GM23248 (cell line): Measurements from ENCODE around the gene ZNF135.

Experiments
- EZH2 ChIP-seq: fragments of 200-600 bp; sonication (generic); IDR thresholded peaks from 2 replicates; pipeline ENCODE4 v1.6.1; 2018; ENCODE audit warnings: antibody characterized with exemption, mild to moderate bottlenecking; ENCODE audit not compliant: insufficient read depth, poor library complexity, severe bottlenecking
- EZH2phosphoT487 ChIP-seq: fragments of 200-600 bp; sonication (generic); IDR thresholded peaks from 2 replicates; pipeline ENCODE4 v1.6.1; 2018; ENCODE audit warnings: antibody characterized with exemption, moderate library complexity, mild to moderate bottlenecking, low read depth; ENCODE audit not compliant: insufficient read depth

GRCh38 chr19:58063712-58064111, 4.6 kb downstream of the ZNF135 start:
- TF ChIP-seq EZH2phosphoT487 (no peak), EZH2 (no peak)
